NCI-H1105 treated with DMSO at 0.1 percent for 48 hours (cell line): ENCODE results near the gene FGFR2.

Source experiments
- DNase-seq: peaks from one replicate; lab custom pipeline; 2025; lab: John Stamatoyannopoulos, UW

FGFR2 gene

DNA sequence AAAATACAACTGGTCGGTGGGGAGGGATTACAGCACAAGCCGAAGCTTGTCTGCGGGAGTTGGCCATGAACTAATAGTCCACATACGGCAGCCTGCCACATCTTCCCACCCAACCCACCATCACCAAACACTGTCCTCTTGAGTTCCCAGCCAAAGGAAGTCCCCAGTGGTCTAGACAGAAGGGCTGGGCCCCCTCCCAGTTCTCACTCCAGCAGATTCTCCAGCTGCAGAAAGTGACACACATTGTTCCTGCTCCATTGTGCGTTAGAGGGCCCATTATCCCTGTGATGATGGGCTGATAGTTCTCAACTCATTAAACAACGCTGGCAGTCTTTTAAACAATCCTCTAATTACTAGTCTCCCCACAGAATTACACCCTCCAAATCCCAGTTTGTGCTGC is 148.0 kb downstream of the FGFR2 start:
- peak; percentile 4 for DNase-seq

DNA sequence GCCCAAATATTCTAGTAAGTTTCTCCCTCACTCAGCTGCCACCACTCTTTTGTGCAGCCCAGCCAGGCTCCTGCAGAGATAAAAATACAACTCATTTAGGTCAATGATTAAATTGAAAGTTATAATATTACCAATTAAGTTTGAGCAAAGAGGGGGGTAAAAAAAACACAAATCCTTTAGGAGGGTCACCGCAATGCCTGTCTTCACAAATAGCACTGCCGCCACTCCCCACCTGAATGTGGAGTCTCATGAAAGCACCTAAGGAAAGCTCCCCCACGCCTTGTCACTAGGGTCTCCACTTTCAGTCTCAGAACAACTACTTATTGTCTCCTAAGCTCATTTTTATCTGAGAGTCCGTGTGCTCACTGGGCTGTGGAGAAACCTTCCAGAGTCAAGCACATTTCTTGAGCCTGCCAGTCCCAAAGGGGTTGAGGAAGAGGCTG is 148.7 kb downstream of the FGFR2 start:
- no peak for DNase-seq

DNA sequence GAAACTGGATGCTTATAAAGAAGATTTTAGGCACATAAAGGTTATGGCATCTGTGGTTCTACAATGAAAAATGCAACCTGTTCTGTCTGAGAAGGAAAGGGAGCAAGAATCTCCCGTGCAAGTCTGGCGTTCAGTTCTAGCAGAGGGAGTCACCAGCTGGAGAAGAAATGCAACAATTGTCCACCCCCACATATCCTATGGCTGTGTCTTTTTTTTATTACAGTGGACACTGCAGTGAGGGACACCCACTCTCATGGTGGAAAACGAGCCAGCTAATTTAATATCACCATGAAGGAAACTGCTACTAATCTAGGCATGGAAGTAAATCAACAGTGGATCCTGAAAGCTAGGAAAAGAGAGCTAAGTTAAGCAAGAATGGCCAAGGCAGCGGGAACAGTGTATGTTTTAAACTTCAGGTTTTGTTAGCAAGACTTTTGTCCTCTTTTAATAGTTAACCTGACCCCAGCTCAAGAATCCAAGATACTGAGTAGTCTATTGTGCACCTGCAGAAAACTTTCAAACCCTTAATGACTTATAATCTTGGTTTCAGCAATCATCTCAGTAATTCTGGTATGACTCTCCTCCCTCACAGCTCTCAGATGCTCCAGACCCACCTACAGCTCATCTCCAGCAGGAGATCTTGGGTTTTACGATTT is 149.3 kb downstream of the FGFR2 start:
- DNase-seq = no peak

DNA sequence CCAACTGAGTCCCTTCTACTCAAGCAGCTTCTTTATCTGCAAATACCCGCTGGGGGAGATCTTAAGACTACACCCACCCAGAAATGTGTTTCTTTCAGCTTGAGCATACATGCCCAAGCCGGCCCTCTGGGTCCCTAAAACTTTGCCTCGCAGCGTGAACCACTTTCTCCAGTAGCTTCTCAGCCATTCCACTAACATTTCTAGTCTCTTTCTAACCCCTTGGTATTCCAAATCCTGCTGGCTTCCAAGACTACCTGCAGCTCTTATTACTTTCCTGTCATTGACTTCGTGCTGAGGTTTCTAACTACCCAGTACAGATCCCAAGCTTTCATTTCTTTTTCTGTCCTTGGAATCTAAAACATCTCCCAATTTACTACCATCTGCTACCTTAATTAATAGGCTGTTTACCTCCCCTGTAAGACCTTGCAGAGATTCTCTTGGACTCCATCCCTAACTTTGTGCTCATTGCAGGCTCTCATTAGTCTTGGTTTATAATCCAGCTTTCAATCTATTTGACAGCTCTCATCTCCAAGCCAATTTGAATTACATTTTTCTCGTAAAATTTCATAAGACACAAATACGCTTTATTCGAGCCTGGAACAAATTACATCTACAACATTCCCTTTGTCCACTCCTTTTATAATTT is 153.6 kb downstream of the FGFR2 start:
- DNase-seq = no peak

DNA sequence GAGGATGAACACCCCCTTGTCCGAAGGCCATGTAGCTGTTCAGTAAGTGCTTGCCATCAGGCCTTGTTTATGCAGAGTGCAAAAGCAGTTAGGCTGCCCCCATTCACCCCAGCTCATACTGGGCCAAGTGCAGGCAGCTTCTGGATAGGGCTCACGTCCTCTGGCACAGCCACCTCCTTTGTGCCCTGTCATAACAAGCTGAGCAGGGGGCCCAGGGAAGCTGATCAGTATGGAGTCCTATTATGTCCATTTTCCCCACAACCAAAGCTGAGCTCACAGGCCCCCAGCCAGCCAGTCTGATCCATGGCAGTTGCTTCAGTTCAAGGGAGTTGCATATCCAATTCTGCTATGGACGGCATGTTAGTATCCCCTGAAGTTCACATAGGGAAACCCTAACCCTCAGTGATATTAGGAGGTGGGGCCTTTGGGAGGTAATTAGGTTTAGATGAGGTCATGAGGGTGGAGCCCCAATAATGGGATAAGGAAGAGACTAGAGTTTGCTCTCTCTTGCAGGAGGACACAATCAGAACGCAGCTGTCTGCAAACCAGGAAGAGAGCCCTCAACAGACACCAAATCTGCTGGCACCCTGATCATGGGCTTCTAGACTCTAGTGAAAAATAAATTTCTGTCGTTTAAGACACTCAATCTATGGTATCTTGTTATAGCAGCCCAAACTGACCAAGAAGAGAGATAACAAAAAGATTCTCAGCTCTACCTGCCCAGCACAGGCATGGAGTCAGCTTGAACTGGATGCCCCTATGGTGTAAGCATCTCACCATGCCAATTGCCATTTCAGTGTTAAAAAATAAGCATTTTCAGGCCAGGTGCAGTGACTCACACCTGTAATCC is 155.9 kb downstream of the FGFR2 start:
- no peak for DNase-seq

DNA sequence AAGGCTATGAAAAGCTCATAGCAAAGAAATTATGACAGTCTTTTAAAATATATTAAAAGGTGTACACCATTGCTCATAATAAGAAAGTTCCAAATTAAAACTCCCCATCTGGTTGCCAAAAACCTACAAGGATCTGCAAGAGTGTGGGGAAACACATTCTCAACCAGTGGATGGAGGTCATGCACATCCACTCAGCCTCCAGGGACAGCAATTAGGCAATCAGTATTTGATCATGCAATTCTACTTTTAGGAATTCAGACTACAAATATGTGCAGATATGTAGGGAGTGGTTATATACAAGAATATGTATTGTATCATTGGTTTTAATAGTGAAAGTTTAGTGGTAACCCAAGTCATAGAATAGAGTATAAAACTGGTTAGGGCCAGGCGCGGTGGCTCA is 157.8 kb downstream of the FGFR2 start:
- no peak for DNase-seq

DNA sequence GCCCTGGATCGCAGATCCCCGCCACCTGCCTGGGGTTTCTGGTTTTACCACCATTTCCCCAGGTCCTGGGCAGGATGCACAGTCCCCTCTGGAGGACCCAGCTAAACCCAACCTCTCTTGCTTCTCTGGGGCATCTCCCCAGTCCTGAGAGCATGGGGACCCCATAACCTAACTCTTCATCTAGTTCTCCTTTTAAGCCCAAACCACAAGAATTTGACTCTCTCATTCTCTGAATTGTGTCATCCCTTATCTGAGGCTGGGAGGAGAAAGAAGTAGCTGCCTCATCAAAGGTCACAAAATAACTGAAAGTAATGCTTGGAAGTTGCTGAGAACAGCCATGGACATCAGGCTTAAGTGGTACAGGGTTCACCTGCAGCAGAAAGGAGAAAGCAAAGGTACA is 159.9 kb downstream of the FGFR2 start:
- no peak for DNase-seq

DNA sequence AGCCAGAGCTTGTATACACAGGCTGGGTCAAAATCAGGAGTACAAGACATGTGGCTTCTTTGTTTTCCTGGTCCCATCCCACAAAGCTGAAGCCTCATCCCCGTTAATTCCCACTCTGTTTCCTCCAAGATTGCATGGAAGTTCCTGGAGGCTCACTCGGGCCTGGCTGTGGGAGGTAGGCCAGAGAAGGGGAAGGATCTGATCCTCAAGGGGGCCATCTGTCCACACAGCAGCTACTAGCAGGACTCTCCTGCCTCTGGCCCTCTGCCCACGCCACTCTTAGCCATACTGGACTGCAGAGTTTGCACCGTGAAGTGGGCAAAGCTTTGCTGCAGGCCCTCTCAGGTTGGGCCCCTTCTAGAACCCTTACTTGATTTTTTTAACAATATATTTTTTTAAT is 160.6 kb downstream of the FGFR2 start:
- no peak for DNase-seq

DNA sequence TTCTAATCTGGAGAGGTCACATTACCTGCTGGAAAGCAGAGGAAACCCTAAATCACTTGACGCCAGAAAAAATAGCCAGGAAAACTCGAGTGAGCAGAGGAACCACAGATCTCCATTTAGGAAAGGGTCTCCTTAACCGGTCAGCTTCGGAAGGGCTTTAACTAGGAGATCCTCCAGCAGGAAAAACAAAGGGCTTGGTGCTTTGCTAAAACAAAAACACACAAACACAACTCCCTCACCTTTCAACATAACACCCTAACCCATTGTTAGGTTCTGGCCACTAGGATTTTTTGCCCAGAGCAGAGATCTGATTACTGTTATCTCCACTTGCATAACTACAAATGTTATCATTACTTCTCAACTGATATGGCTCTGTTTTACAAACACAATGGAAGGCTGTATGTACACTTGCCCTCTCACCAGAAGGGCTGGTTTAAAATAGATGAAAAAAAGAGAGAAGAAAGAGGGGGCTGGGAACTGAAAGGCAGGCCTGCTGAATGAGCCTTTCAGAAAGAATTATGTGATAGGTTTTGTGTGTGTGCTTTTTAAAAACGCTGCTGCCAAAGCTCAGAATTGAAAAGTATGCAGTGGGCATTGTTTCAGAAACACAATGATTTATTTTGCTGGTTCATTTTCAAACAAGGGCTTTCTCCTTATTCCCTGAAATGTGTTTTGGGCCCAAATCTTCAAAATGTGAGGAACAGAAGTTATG is 161.5 kb downstream of the FGFR2 start:
- DNase-seq = no peak

DNA sequence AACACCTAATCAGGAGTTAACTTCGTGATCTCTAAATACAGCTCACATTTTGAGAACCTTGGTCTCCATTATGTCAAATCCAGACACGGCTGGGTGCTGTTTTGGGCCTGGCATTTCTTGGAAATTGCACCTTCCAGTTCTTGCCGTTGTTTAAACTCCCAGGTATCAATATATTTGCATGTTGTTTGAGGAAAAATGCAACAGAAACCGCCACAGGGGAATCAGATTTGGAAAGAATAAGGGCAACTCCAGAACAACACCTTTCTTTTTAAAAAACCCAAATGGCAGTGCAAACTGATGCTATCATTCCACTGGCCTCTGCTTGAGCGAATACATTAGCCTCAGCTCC is 162.0 kb downstream of the FGFR2 start:
- DNase-seq = no peak

DNA sequence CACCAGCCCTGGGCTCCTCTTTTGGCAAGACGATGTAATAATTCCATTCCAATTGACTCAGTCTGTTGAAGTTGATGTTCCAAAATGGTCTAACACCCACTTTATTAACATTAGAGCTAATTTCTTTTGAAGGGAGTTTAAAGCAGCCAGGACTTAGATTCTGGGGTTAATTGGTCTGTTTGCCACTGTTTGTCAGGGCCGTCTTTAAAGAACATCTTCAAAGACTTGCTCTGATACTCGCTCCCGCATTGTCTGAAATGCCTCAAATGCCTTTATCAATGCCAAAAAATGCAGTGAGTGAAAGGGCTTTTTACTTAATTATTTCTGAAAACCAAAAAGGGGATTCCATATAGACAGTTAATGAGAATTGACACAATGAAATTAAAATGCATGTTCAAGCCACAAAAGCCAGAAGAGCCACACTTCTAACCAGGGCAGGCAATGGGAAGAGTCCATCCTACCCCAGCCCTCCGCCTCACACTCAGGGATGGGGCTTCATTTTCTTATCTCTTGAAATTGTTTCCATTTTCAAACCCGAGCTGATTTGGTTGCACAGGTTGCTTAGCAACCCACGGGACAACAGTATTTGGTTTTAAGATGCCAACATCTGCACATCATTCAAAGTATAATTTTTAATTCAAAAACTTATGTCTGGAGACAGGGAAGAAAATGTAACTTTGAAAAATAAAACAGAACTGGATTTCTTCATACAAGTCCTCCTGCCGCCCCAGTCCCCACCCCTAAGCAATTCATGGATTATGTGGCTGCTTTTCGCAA is 163.0 kb downstream of the FGFR2 start:
- DNase-seq = no peak

DNA sequence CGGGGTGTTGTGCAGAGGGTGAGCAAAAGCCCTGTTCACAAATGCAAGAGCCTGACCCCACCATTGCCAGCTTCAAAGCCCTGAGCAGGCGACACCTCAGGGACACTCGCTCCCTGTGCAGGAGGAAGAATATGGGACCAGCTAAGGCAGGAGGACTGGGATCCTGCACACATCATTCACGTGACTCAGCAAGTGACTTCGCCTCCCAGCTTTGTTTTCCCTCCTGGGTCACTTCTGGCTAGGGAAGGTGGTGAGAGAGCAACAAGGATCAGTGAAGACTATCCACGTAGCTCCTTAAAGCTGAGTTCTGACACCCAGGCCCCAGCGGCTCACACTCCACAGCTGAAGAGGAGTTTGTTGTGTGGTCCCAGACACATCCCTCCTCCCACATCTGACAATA is 164.3 kb downstream of the FGFR2 start:
- DNase-seq = no peak

DNA sequence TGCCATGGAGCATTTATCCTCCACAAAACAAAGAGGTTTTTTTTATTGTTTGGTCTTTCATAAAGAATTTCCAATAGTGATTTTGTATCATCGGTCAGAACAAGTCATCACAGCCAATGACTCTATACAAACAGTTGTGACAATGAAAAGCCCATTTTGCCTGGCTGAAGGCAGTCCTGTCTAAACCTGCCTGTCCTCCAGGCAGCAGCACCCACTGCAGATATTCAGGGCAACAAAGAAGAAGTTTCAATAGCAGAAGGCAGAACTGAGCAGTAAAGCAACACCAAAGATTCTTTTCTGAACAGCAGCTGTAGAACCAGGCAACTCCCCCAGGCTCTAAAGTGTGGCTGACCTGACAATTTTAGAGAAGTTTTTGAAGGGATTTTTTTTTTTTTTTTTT is 169.4 kb downstream of the FGFR2 start:
- no peak for DNase-seq
